Measurements from ENCODE around the gene PWWP2A.
"Not testable (repeated sequence)": the region's sequence is repeated elsewhere in the genome, so short reads cannot be mapped to it uniquely, and the experiment has no call there.

PWWP2A gene

DNA sequence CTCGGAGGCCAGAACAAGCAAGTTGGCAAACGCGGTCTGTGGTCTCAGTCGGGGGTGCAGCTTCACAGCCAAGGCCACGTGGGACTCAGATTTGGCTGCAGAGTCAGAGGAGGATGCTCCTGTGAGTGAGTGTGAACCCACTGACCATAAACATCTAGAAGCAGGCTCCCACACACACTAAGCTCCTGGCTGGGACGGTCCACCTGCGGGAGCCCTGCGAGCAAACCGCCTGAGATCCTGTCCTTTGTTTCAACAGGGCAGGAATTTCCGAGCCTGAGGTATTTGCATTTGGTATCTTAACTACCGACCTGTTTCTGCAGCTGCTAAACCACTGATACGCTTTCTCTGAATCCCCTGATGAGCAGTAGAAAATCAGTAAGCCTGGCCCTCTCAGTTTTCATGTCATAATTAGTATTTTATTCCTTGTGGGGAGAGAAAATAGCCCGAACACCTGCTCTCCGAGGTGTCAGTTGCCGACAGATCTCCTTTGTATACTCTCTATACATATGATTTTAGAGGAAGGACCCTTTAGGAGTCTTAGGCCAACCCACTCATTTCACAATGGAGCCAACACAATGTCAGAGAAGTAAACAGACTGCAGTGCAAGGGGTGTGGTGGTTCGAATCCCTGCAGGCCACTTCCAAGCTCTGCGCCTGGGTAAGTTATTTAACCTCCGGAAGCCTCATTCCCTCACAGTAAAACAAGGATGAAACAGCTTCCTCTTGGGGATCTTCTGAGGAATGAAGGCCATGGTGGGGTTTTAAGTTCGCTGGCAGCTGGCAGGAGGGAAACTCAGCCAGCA lies 40.9 kb upstream of the PWWP2A start:
- Histone ChIP-seq H3K9me3 (ENCODE audit: control insufficient read depth, insufficient read depth, low read depth, low read length) (no peaks in the 10 kb centered on the region), H3K36me3 (ENCODE audit: control insufficient read depth, insufficient read depth, low read length) (no peaks in the 10 kb centered on the region), H3K4me3 (ENCODE audit: low read depth, low read length) (peak overlapping the region; percentile 6; the same call in 1 of the 2 replicates), H3K9ac (ENCODE audit: low read length) (peak overlapping the region; percentile 12), H3K27me3 (ENCODE audit: control insufficient read depth, insufficient read depth, low read length) (no peaks in the 10 kb centered on the region), H3K4me1 (ENCODE audit: control insufficient read depth, insufficient read depth, low read length) (peaks cover 27% of the 10 kb centered on the region), H3K27ac (ENCODE audit: low read depth, low read length) (peak overlapping the region; percentile 77)

DNA sequence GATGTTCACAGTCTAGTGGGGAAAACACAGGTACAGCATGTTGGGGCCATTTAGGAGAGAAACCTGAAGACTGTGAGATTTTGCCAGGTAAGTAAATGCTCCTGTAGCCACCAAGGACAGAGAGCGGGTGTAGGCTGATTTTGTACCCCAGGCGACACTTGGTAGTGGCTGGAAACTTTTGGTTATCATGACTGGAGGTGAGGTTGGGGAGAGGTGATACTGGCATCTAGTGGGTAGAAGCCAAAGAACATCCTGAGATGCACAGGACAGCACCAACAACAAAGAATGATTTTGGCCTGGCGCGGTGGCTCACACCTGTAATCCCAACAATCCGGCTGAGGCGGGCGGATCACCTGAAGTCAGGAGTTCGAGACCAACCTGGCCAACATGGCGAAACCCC lies 38.8 kb upstream of the PWWP2A start:
- H3K4me3 ChIP-seq (ENCODE audit: low read depth, low read length), result no peak overlapping the region
- H3K27ac ChIP-seq (ENCODE audit: low read depth, low read length), result no peak overlapping the region
- H3K27me3 ChIP-seq (ENCODE audit: control insufficient read depth, insufficient read depth, low read length), result no peaks in the 10 kb centered on the region
- no peaks in the 10 kb centered on the region for H3K36me3 ChIP-seq (ENCODE audit: control insufficient read depth, insufficient read depth, low read length)
- peaks cover 20% of the 10 kb centered on the region for H3K4me1 ChIP-seq (ENCODE audit: control insufficient read depth, insufficient read depth, low read length)
- H3K9ac ChIP-seq (ENCODE audit: low read length), result no peak overlapping the region
- H3K9me3 ChIP-seq (ENCODE audit: control insufficient read depth, insufficient read depth, low read depth, low read length), result no peaks in the 10 kb centered on the region

DNA sequence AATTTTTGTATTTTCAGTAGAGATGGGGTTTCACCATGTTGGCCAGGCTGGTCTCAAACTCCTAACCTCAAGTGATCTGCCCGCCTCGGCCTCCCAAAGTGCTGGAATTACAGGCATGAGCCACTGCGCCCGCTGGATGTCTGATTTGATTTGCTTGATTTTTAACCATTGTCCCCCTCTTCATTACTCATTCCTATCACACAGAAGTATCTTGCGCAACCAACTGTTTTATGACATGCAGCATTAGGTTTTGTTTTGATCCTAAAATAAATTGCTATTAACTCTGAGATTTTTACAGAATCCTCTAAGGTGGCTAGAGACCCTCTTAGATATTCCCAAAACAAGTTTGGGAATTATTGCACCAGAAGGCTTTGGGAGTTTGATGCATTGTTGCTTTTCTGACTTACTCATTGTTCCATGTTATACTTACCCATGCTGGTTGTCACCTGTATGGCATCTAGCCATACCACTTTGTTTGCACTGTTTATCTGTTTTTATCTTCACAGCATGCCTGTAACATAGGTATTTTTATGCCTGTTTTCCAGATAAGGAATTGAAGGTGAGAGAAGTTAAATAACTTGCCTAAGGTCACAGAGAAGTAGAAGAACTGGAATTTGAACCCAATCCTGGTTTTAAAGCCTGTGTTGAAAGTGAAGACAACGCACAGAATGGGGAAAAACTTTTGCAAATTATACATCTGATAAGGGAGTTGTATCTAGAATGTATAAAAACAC lies 35.9 kb upstream of the PWWP2A start:
- no peak overlapping the region for H3K4me3 ChIP-seq (ENCODE audit: low read depth, low read length)
- no peaks in the 10 kb centered on the region for H3K36me3 ChIP-seq (ENCODE audit: control insufficient read depth, insufficient read depth, low read length)
- no peak overlapping the region for H3K9ac ChIP-seq (ENCODE audit: low read length)
- peaks cover 8% of the 10 kb centered on the region for H3K4me1 ChIP-seq (ENCODE audit: control insufficient read depth, insufficient read depth, low read length)
- no peak overlapping the region for H3K27ac ChIP-seq (ENCODE audit: low read depth, low read length)
- no peaks in the 10 kb centered on the region for H3K27me3 ChIP-seq (ENCODE audit: control insufficient read depth, insufficient read depth, low read length)
- H3K9me3 ChIP-seq (ENCODE audit: control insufficient read depth, insufficient read depth, low read depth, low read length), result no peaks in the 10 kb centered on the region

DNA sequence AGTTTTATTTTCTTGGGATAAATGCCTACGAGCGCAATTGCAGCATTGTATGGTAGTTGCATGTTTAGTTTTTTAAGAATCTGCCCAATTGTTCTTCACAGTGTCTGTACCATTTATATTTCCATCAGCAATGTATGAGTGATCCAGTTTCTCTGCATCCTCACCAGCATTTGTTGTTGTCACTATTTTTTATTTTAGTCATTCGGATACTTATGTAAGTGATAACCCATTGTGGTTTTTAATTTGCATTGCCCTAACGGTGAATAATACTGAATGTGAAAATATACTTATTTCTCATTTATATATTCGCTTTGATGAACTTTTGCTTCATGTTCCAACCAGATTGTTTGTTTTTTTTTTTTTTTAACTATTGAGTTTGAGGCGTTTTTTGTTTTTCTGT lies 33.7 kb upstream of the PWWP2A start:
- Histone ChIP-seq H3K36me3 (ENCODE audit: control insufficient read depth, insufficient read depth, low read length) (no peaks in the 10 kb centered on the region), H3K4me3 (ENCODE audit: low read depth, low read length) (no peak overlapping the region), H3K9ac (ENCODE audit: low read length) (no peak overlapping the region), H3K9me3 (ENCODE audit: control insufficient read depth, insufficient read depth, low read depth, low read length) (no peaks in the 10 kb centered on the region), H3K27ac (ENCODE audit: low read depth, low read length) (no peak overlapping the region), H3K27me3 (ENCODE audit: control insufficient read depth, insufficient read depth, low read length) (no peaks in the 10 kb centered on the region), H3K4me1 (ENCODE audit: control insufficient read depth, insufficient read depth, low read length) (no peaks in the 10 kb centered on the region)

DNA sequence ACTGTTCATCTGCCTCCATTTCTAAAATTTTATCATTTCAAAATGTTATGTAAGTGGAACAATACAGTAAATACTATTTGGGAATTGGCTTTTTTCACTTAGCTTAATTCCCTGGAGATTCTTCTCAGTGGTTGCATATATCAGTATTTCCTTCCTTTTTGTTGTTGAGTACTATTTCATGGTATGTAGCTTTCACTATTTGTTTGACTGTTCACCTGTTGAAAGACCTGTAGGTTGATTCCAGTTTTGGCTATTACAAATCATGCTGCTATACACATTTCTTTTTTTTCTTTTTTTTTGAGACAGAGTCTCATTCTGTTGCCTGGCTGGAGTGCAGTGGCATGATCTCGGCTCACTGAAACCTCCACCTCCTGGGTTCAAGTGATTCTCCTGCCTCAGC lies 33.0 kb upstream of the PWWP2A start:
- Histone ChIP-seq H3K9ac (ENCODE audit: low read length) (no peak overlapping the region), H3K27me3 (ENCODE audit: control insufficient read depth, insufficient read depth, low read length) (no peaks in the 10 kb centered on the region), H3K4me1 (ENCODE audit: control insufficient read depth, insufficient read depth, low read length) (no peaks in the 10 kb centered on the region), H3K27ac (ENCODE audit: low read depth, low read length) (no peak overlapping the region), H3K9me3 (ENCODE audit: control insufficient read depth, insufficient read depth, low read depth, low read length) (no peaks in the 10 kb centered on the region), H3K36me3 (ENCODE audit: control insufficient read depth, insufficient read depth, low read length) (no peaks in the 10 kb centered on the region), H3K4me3 (ENCODE audit: low read depth, low read length) (no peak overlapping the region)

DNA sequence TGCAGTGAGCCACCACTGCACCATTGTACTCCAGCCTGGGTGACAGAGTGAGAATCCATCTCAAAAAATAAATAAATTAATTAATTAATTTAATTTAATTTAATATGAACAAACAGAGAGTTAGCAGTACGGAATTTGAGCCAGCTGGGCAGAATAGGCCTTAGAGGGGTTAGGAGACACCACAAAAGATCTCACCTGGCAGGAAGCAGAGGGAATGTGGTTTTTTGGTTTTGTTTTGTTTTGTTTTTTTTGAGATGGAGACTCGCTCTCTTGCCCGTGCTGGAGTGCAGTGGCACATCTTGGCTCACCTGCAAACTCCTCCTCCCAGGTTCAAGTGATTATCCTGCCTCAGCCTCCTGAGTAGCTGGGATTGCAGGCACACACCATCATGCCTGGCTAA lies 31.8 kb upstream of the PWWP2A start:
- no peak overlapping the region for H3K4me3 ChIP-seq (ENCODE audit: low read depth, low read length)
- H3K27me3 ChIP-seq (ENCODE audit: control insufficient read depth, insufficient read depth, low read length), result no peaks in the 10 kb centered on the region
- no peak overlapping the region for H3K9ac ChIP-seq (ENCODE audit: low read length)
- no peak overlapping the region for H3K27ac ChIP-seq (ENCODE audit: low read depth, low read length)
- H3K4me1 ChIP-seq (ENCODE audit: control insufficient read depth, insufficient read depth, low read length), result 0 out of 2 replicates have a peak, but pooled peaks cover 3% of the 10 kb centered on the region
- no peaks in the 10 kb centered on the region for H3K9me3 ChIP-seq (ENCODE audit: control insufficient read depth, insufficient read depth, low read depth, low read length)
- no peaks in the 10 kb centered on the region for H3K36me3 ChIP-seq (ENCODE audit: control insufficient read depth, insufficient read depth, low read length)

DNA sequence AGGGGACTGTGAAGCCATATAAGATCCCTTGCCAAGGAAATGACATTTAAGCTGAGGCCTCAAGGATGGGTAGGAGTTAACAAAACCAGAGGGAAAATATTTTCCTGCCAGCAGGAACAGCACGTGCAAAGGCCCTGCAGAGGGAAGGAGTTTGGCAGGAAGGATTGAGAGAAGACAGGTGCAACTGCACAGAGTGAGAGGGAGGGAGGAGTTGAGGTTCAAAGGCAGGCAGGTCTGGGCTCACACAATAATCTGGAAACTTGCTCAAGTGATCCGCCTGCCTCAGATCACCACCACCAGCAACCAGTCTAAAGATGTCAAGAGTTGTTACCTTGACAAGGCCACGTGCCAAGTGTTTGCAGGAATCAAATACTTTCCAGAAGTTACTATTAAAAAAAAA lies 31.1 kb upstream of the PWWP2A start:
- H3K27me3 ChIP-seq (ENCODE audit: control insufficient read depth, insufficient read depth, low read length), result no peaks in the 10 kb centered on the region
- no peak overlapping the region for H3K9ac ChIP-seq (ENCODE audit: low read length)
- H3K4me3 ChIP-seq (ENCODE audit: low read depth, low read length), result no peak overlapping the region
- H3K36me3 ChIP-seq (ENCODE audit: control insufficient read depth, insufficient read depth, low read length), result no peaks in the 10 kb centered on the region
- H3K27ac ChIP-seq (ENCODE audit: low read depth, low read length), result no peak overlapping the region
- H3K4me1 ChIP-seq (ENCODE audit: control insufficient read depth, insufficient read depth, low read length), result 0 out of 2 replicates have a peak, but pooled peaks cover 3% of the 10 kb centered on the region
- no peaks in the 10 kb centered on the region for H3K9me3 ChIP-seq (ENCODE audit: control insufficient read depth, insufficient read depth, low read depth, low read length)

DNA sequence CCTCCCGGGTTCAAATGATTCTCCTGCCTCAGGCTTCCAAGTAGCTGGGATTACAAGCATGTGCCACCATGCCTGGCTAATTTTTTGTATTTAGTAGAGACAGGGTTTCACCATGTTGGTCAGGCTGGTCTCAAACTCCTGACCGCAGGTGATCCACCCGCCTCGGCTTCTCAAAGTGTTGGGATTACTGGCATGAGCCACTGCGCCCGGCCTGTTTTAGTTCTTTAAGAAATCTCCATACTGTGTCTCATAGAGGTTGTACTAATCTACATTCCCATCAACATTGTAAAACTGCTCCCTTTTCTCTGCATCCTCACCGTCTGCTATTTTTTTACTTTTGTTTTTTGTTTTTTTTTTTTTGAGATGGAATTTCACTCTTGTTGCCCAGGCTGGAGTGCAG lies 25.2 kb upstream of the PWWP2A start:
- H3K27me3 ChIP-seq (ENCODE audit: control insufficient read depth, insufficient read depth, low read length); H3K9me3 ChIP-seq (ENCODE audit: control insufficient read depth, insufficient read depth, low read depth, low read length); H3K4me1 ChIP-seq (ENCODE audit: control insufficient read depth, insufficient read depth, low read length); H3K4me3 ChIP-seq (ENCODE audit: low read depth, low read length); H3K9ac ChIP-seq (ENCODE audit: low read length); H3K27ac ChIP-seq (ENCODE audit: low read depth, low read length); H3K36me3 ChIP-seq (ENCODE audit: control insufficient read depth, insufficient read depth, low read length): not testable (repeated sequence)

DNA sequence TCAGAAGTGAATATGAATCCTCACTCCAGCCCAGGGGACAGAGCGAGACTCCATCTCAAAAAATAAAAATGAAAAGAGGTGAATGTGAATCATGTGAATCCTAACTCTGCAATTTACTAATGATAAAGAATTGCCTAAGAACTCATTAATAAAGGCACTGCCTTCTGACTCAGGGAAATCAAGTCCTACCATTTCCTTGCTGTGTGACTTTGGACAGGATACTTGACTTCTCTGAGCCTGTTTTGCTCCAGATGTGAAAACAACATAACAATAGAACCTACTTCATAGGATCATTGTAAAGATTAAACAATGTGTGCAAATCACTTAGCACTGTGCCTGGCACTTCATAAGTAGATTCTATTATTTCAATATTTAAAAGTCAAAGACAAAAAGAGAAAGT lies 15.1 kb upstream of the PWWP2A start:
- Histone ChIP-seq H3K4me3 (ENCODE audit: low read depth, low read length) (no peak overlapping the region), H3K4me1 (ENCODE audit: control insufficient read depth, insufficient read depth, low read length) (peaks cover 13% of the 10 kb centered on the region), H3K9ac (ENCODE audit: low read length) (no peak overlapping the region), H3K36me3 (ENCODE audit: control insufficient read depth, insufficient read depth, low read length) (no peaks in the 10 kb centered on the region), H3K27me3 (ENCODE audit: control insufficient read depth, insufficient read depth, low read length) (no peaks in the 10 kb centered on the region), H3K9me3 (ENCODE audit: control insufficient read depth, insufficient read depth, low read depth, low read length) (no peaks in the 10 kb centered on the region), H3K27ac (ENCODE audit: low read depth, low read length) (0 out of 2 replicates have a peak overlapping the region, but pooled peaks have one; percentile 15)

DNA sequence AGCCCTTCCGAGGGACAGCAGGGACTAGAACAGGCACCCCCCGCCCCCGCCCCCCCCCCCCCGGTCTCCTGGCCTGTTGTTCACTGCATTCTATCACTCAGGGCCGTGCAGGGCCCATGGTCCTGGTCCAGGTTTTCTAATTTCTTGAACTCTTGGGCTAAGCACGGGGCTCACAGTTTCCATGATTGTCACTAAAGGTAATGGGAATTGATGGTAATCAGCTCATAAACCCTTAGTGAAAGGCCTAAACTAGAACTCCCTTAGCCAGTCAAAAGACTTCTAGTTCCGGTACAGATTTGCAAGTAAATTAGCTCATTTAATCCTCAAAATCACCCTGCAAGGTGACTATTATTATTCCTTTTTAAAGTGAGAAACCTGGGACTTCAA lies 14.7 kb upstream of the PWWP2A start:
- no peaks in the 10 kb centered on the region for H3K9me3 ChIP-seq (ENCODE audit: control insufficient read depth, insufficient read depth, low read depth, low read length)
- no peak overlapping the region for H3K4me3 ChIP-seq (ENCODE audit: low read depth, low read length)
- no peaks in the 10 kb centered on the region for H3K36me3 ChIP-seq (ENCODE audit: control insufficient read depth, insufficient read depth, low read length)
- 0 out of 2 replicates have a peak overlapping the region, but pooled peaks have one; percentile 15 for H3K27ac ChIP-seq (ENCODE audit: low read depth, low read length)
- H3K4me1 ChIP-seq (ENCODE audit: control insufficient read depth, insufficient read depth, low read length), result peaks cover 13% of the 10 kb centered on the region
- no peak overlapping the region for H3K9ac ChIP-seq (ENCODE audit: low read length)
- no peaks in the 10 kb centered on the region for H3K27me3 ChIP-seq (ENCODE audit: control insufficient read depth, insufficient read depth, low read length)

Measured in HUES6 (cell line).